Measurements from ENCODE around the gene RNF10. TPM values are rescaled to one million over a fixed set of nuclear protein-coding genes. Genes with fewer than 3 reads are reported as not detected.

Gene RNF10
- total RNA-seq, 1 experiment from 2014 or later, result 166 TPM

DNA sequence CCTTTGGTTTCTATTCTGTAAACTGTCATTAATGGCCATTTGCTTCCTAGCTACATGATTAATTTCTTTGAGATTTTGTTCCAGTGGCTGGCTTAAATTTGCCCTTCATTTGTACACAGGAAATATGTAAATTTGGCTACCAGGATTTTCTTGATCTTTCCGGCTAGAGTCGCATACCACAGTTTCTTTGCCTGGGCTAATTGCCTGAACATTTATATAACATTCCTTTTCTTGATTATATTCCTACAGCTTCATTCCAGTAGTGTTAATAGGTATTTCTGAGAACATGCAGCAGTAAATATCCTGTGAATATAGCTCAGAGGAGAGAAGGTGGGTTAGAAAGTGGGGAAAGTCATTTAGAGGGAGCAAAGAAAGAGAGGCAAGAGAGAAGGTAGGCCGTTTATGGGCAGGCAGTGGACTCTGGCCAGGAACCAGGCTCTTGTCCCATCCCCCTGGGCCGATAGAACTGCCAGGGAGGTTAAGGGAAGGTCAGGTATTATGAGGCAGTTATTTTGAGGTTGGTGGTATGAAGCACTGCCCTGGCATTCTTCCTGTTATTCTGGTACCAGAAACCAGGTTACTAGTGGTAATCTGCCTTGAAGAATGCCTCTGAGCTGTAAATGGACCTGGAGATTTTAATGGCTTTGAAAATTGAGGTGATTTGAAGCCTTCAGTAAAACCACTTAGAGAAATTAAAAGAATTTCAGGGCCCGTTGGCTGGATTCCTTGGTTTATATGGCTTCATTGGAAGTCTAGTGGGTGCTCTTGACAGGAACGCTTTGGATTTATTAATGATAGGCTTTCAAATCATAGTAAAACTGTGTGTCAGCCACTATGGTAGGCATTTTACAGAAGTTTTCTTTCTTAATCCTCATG, 4.4 kb downstream of the RNF10 start:
- Mint-ChIP-seq H3K36me3 (ENCODE audit: insufficient read depth, unreplicated experiment) (peaks cover 50% of the 10 kb centered on the region), H3K4me3 (ENCODE audit: unreplicated experiment) (peak overlapping the region; percentile 86), H3K9me3 (ENCODE audit: unreplicated experiment) (no peaks in the 10 kb centered on the region), H3K27ac (ENCODE audit: low read depth, unreplicated experiment) (peak overlapping the region; percentile 66), H3K4me1 (ENCODE audit: insufficient read depth, unreplicated experiment) (peaks cover 26% of the 10 kb centered on the region), H3K27me3 (ENCODE audit: insufficient read depth, unreplicated experiment) (no peaks in the 10 kb centered on the region)
- intact Hi-C loops (cut with micrococcal nuclease), result no loop called here
- TF ChIP-seq, protein P1, sequence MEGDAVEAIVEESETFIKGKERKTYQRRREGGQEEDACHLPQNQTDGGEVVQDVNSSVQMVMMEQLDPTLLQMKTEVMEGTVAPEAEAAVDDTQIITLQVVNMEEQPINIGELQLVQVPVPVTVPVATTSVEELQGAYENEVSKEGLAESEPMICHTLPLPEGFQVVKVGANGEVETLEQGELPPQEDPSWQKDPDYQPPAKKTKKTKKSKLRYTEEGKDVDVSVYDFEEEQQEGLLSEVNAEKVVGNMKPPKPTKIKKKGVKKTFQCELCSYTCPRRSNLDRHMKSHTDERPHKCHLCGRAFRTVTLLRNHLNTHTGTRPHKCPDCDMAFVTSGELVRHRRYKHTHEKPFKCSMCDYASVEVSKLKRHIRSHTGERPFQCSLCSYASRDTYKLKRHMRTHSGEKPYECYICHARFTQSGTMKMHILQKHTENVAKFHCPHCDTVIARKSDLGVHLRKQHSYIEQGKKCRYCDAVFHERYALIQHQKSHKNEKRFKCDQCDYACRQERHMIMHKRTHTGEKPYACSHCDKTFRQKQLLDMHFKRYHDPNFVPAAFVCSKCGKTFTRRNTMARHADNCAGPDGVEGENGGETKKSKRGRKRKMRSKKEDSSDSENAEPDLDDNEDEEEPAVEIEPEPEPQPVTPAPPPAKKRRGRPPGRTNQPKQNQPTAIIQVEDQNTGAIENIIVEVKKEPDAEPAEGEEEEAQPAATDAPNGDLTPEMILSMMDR (IDR thresholded peaks at IDR 0.05; ENCODE audit: unreplicated experiment), result no peak
- POLR2A ChIA-PET, result interaction anchor here (0.5 to 4.3 kb wide), 12 partner anchors 9 to 366 kb away, joined by 3 to 42 read pairs (median 4); partner anchors contain the start of genes COQ5 and POP5
- DNase-seq (ENCODE audit: unreplicated experiment), result peak; percentile 57
- CTCF ChIA-PET, result interaction anchor here (0.6 to 0.8 kb wide), 5 partner anchors 64 to 1355 kb away, joined by 3 to 5 read pairs (median 3); no protein-coding TSS in a partner anchor
- no TSS peak for BruUV-seq (replicated peaks)

DNA sequence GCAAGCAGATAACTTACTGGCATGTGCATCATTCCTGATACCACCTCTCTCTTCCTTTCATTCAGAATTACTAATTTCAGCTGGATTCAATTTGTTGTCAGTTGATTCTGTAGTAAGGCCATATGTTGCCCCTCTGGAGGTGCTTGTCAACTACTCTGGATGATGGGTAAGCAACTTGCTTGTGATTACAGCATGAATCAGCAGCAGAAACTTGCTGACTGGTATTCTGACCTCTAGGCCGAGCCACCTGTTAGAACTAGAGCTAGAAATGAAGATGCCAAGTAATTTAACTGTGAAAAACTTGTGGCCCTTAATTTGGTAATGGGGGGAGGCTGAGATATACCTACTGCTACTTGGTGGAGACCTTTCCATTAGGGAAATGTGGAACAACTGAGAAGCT, 5.1 kb downstream of the RNF10 start:
- no peak for DNase-seq (ENCODE audit: unreplicated experiment)
- Mint-ChIP-seq H3K4me3 (ENCODE audit: unreplicated experiment) (no peak overlapping the region), H3K9me3 (ENCODE audit: unreplicated experiment) (no peaks in the 10 kb centered on the region), H3K4me1 (ENCODE audit: insufficient read depth, unreplicated experiment) (peaks cover 26% of the 10 kb centered on the region), H3K36me3 (ENCODE audit: insufficient read depth, unreplicated experiment) (peaks cover 58% of the 10 kb centered on the region), H3K27ac (ENCODE audit: low read depth, unreplicated experiment) (peak overlapping the region; percentile 66), H3K27me3 (ENCODE audit: insufficient read depth, unreplicated experiment) (no peaks in the 10 kb centered on the region)
- no TSS peak for BruUV-seq (replicated peaks)
- POLR2A ChIA-PET, result interaction anchor here (0.5 to 3.6 kb wide), 7 partner anchors 10 to 71 kb away, joined by 3 to 42 read pairs (median 4); partner anchors contain the start of gene COQ5
- TF ChIP-seq, protein P1 (IDR thresholded peaks at IDR 0.05; ENCODE audit: unreplicated experiment), result no peak
- intact Hi-C loops (cut with micrococcal nuclease), result no loop called here
- CTCF ChIA-PET, result interaction anchor here (0.5 to 0.8 kb wide), 5 partner anchors 31 to 1354 kb away, joined by 3 to 4 read pairs (median 3); no protein-coding TSS in a partner anchor

- peaks cover 50% of the 10 kb centered on the region for H3K36me3 Mint-ChIP-seq (ENCODE audit: insufficient read depth, unreplicated experiment)
- TF ChIP-seq, protein P1 (IDR thresholded peaks at IDR 0.05; ENCODE audit: unreplicated experiment), result no peak
- H3K27ac Mint-ChIP-seq (ENCODE audit: low read depth, unreplicated experiment), result no peak overlapping the region
- ChIA-PET CTCF (interaction anchor here (0.9 kb wide), 1 partner anchor 174 kb away, joined by 3 read pairs; no protein-coding TSS in a partner anchor), POLR2A (interaction anchor here (3.6 kb wide), 1 partner anchor 11 kb away, joined by 42 read pairs; the partner anchor contains the start of gene COQ5)
- intact Hi-C loops (cut with micrococcal nuclease), result no loop called here
- peaks cover 26% of the 10 kb centered on the region for H3K4me1 Mint-ChIP-seq (ENCODE audit: insufficient read depth, unreplicated experiment)
- H3K27me3 Mint-ChIP-seq (ENCODE audit: insufficient read depth, unreplicated experiment), result no peaks in the 10 kb centered on the region
- H3K4me3 Mint-ChIP-seq (ENCODE audit: unreplicated experiment), result no peak overlapping the region
- H3K9me3 Mint-ChIP-seq (ENCODE audit: unreplicated experiment), result no peaks in the 10 kb centered on the region
- no TSS peak for BruUV-seq (replicated peaks)
- DNase-seq (ENCODE audit: unreplicated experiment), result no peak
Measured at GRCh38 chr12:120540445-120540844, 6.3 kb downstream of the RNF10 start.

GRCh38 chr12:120542166-120542565, 8.0 kb downstream of the RNF10 start:
- no TSS peak for BruUV-seq (replicated peaks)
- no peaks in the 10 kb centered on the region for H3K9me3 Mint-ChIP-seq (ENCODE audit: unreplicated experiment)
- POLR2A ChIA-PET, result no interaction called here
- H3K36me3 Mint-ChIP-seq (ENCODE audit: insufficient read depth, unreplicated experiment), result peaks cover 35% of the 10 kb centered on the region
- no peak for DNase-seq (ENCODE audit: unreplicated experiment)
- peaks cover 20% of the 10 kb centered on the region for H3K4me1 Mint-ChIP-seq (ENCODE audit: insufficient read depth, unreplicated experiment)
- H3K27ac Mint-ChIP-seq (ENCODE audit: low read depth, unreplicated experiment), result no peak overlapping the region
- H3K27me3 Mint-ChIP-seq (ENCODE audit: insufficient read depth, unreplicated experiment), result no peaks in the 10 kb centered on the region
- intact Hi-C loops (cut with micrococcal nuclease), result no loop called here
- CTCF ChIA-PET, result interaction anchor here (0.6 to 1.6 kb wide), 2 partner anchors 8 to 220 kb away, joined by 3 to 4 read pairs; no protein-coding TSS in a partner anchor
- no peak overlapping the region for H3K4me3 Mint-ChIP-seq (ENCODE audit: unreplicated experiment)
- TF ChIP-seq, protein P1 (IDR thresholded peaks at IDR 0.05; ENCODE audit: unreplicated experiment), result no peak

Data from MCF 10A (cell line).